HepG2 (cell line): ENCODE results near the gene PDZRN4. TPM values are rescaled to one million over a fixed set of nuclear protein-coding genes. Genes with fewer than 3 reads are reported as not detected.

Source experiments
- ATAC-seq: fragments of 200-7000 bp; cut with Tn5 transposase; 3 replicates; pipeline ENCODE4 v1.9.1; 2020; ENCODE audit warnings: mild to moderate bottlenecking, moderate library complexity
- BruUV-seq: library from RNA; stranded (reverse); fragments of 400-500 nt; replicated peaks from 2 replicates; lab custom pipeline; 2021; lab: Mats Ljungman, UMichigan
- CTCF ChIA-PET: fragments of 300-600 bp; formaldehyde crosslinking; extraction: SDS; loops from one replicate; lab custom pipeline; 2021; ENCODE audit warnings: low total read pairs, inconsistent platforms, low intra/inter-chr PET ratio; lab: Yijun Ruan, JAX
- POLR2A ChIA-PET: fragments of 350-600 bp; sonication (Branson Sonifier 250); formaldehyde crosslinking; loops from one replicate; lab custom pipeline; 2020; ENCODE audit warnings: antibody characterized with exemption, inconsistent platforms; lab: Yijun Ruan, JAX
- DNase-seq: peaks from one replicate; pipeline ENCODE4 v3.0.0-alpha.2; 2015; ENCODE audit warnings: low spot score
- FAIRE-seq: peaks from 3 replicates; lab custom pipeline; 2011; peaks lifted over from hg19 to GRCh38; lab: Jason Lieb, UNC
- H2AFZ ChIP-seq: one replicate; pipeline ENCODE4 v1.6.1; 2011; ENCODE audit warnings: low read length, inconsistent platforms
- H3K27ac ChIP-seq: fragments of 300-600 bp; 3 replicates; pipeline ENCODE4 v1.8.0; 2011; ENCODE audit warnings: mixed run types, mild to moderate bottlenecking, mixed read lengths, low read length, inconsistent platforms; ENCODE audit not compliant: insufficient read depth; ENCODE audit errors: extremely low read length
- H3K27me3 ChIP-seq, 2 experiments: fragments of 200-600 bp in 1 of 2; 2 replicates in 1 of 2; 3 replicates in 1 of 2; pipeline versions ENCODE4 v1.6.0 to v1.8.0; 2011; ENCODE audit warnings: low read length in 2 of 2, mild to moderate bottlenecking in 2 of 2, moderate library complexity in 2 of 2, inconsistent platforms in 1 of 2; ENCODE audit not compliant: insufficient read depth in 2 of 2, control insufficient read depth in 1 of 2
- H3K36me3 ChIP-seq, 2 experiments: fragments of 200-600 bp in 1 of 2; replicated peaks in 1 of 2; 2 replicates in 1 of 2; 3 replicates in 1 of 2; pipeline versions ENCODE4 v1.5.1 to v1.8.0; 2011; ENCODE audit warnings: low read length in 2 of 2, inconsistent platforms in 1 of 2; ENCODE audit not compliant: insufficient read depth in 2 of 2, control insufficient read depth in 1 of 2
- H3K4me1 ChIP-seq: 2 replicates; pipeline ENCODE4 v1.5.1; 2012; ENCODE audit warnings: low read length, inconsistent platforms; ENCODE audit not compliant: insufficient read depth
- H3K4me2 ChIP-seq: 2 replicates; pipeline ENCODE4 v1.6.0; 2011; ENCODE audit warnings: low read depth, low read length, inconsistent platforms
- H3K4me3 ChIP-seq, 3 experiments: fragments of 200-600 bp in 1 of 3; sonication (generic), shearing (Covaris generic) in 1 of 3; replicated peaks in 1 of 3; 2 replicates each; pipeline ENCODE4 v1.5.1; 2011 to 2016; ENCODE audit warnings: low read length in 3 of 3, inconsistent platforms in 2 of 3, low read depth in 2 of 3, mild to moderate bottlenecking in 2 of 3, control low read depth in 1 of 3, mixed read lengths in 1 of 3; ENCODE audit not compliant: insufficient read depth in 1 of 3
- H3K79me2 ChIP-seq: one replicate; pipeline ENCODE4 v1.6.1; 2011; ENCODE audit warnings: low read length, inconsistent platforms; ENCODE audit not compliant: insufficient read depth
- H3K9ac ChIP-seq: 2 replicates; pipeline ENCODE4 v1.6.0; 2011; ENCODE audit warnings: mild to moderate bottlenecking, low read depth, low read length, inconsistent platforms; ENCODE audit not compliant: insufficient read depth
- H3K9me3 ChIP-seq: 2 replicates; pipeline ENCODE4 v1.5.1; 2012; ENCODE audit warnings: mild to moderate bottlenecking, low read length
- H4K20me1 ChIP-seq: 2 replicates; pipeline ENCODE4 v1.6.0; 2011; ENCODE audit warnings: inconsistent platforms, mild to moderate bottlenecking, low read length, moderate library complexity; ENCODE audit not compliant: insufficient read depth
- BRCA1 ChIP-seq: sonication (generic); formaldehyde crosslinking; IDR thresholded peaks from 2 replicates; pipeline ENCODE4 v1.4.0; 2020; ENCODE audit warnings: missing genetic modification reagents
- EHMT2 ChIP-seq: fragments of 200-600 bp; sonication (generic); IDR thresholded peaks from 2 replicates; pipeline ENCODE4 v1.7.0; 2017; ENCODE audit warnings: antibody characterized with exemption, low read depth, low read length, borderline replicate concordance
- FIP1L1 ChIP-seq: fragments of 200-400 bp; formaldehyde crosslinking; IDR thresholded peaks from 2 replicates; pipeline ENCODE4 v1.6.1; 2018; ENCODE audit warnings: low read depth, mild to moderate bottlenecking, low read length, moderate library complexity, borderline replicate concordance; ENCODE audit not compliant: insufficient read depth
- POLR2AphosphoS5 ChIP-seq: IDR thresholded peaks from 2 replicates; pipeline ENCODE4 v1.6.1; 2012; ENCODE audit warnings: low read depth, low read length
- STAG1 ChIP-seq: sonication (generic); formaldehyde crosslinking; IDR thresholded peaks from 2 replicates; pipeline ENCODE4 v1.4.0; 2020; ENCODE audit warnings: missing genetic modification reagents
- TBP ChIP-seq: sonication (generic); formaldehyde crosslinking; IDR thresholded peaks from 2 replicates; pipeline ENCODE4 v1.5.0; 2020; ENCODE audit warnings: missing genetic modification reagents
- TFE3 ChIP-seq: IDR thresholded peaks from 2 replicates; pipeline ENCODE4 v1.6.1; 2016
- TMF1 ChIP-seq: sonication (generic); formaldehyde crosslinking; IDR thresholded peaks from 2 replicates; pipeline ENCODE4 v1.8.1; 2022; ENCODE audit warnings: low read depth, missing genetic modification reagents
- USF2 ChIP-seq, 2 experiments: sonication (generic) in 1 of 2; formaldehyde crosslinking in 1 of 2; IDR thresholded peaks; 2 replicates each; pipeline versions ENCODE4 v1.5.1 to v1.6.1; 2011 to 2020; ENCODE audit warnings: borderline replicate concordance in 1 of 2, low read depth in 1 of 2, low read length in 1 of 2, mild to moderate bottlenecking in 1 of 2, missing genetic modification reagents in 1 of 2, moderate library complexity in 1 of 2
- ZNF160 ChIP-seq: sonication (generic); formaldehyde crosslinking; IDR thresholded peaks from 2 replicates; pipeline ENCODE4 v1.8.0; 2022; ENCODE audit warnings: mild to moderate bottlenecking, inconsistent platforms, missing genetic modification reagents
- ZNF317 ChIP-seq: sonication (generic); formaldehyde crosslinking; IDR thresholded peaks from 2 replicates; pipeline ENCODE4 v1.5.0; 2020; ENCODE audit warnings: mild to moderate bottlenecking, missing genetic modification reagents
- WGBS: methylation state at CpG from one replicate; pipeline ENCODE4 v1.1.6; 2017; ENCODE audit warnings: low lambda C conversion rate; 5-methylcytosine and 5-hydroxymethylcytosine counted together
- in situ Hi-C: cut with HindIII; loops from 2 replicates; pipeline ENCODE4 v1.10.0; 2017; ENCODE audit warnings: low pct_unique_long_range_greater_than_20kb; ENCODE audit not compliant: extremely low pct_ligation_motif_present
- intact Hi-C: fragments of 100-400 bp; cut with micrococcal nuclease; formaldehyde crosslinking; loops from one replicate; pipeline ENCODE4 v1.10.0; 2022; ENCODE audit not compliant: unreplicated experiment
- polyA plus RNA-seq, 8 experiments: library from polyadenylated mRNA; depleted of rRNA in 3 of 8; stranded (reverse) in 7 of 8; unstranded in 1 of 8; fragments of >200 nt; fragmentation: Illumina TruSeq in 4 of 8; extraction: Trizol in 4 of 8; gene quantifications; 2 replicates each; pipeline versions ENCODE4 v1.2.1 to v1.2.3, GENCODE V29; 2011 to 2016; ENCODE audit warnings: low read depth in 4 of 8, missing spikeins in 1 of 8, mixed read lengths in 1 of 8; ENCODE audit not compliant: insufficient read depth in 1 of 8
- total RNA-seq, 5 experiments: library from RNA; depleted of rRNA; stranded (reverse); fragments of >200 nt; fragmentation: Illumina TruSeq; extraction: Trizol; gene quantifications; 2 replicates each; pipeline ENCODE4 v1.2.3, GENCODE V29; 2016; ENCODE audit warnings: low read depth in 1 of 5

The PDZRN4 gene
- total and polyA plus RNA-seq, 2 of the 13 experiments (the other 11 are each of a cell fraction or from before 2014, with no cell fraction given): not detected

DNA sequence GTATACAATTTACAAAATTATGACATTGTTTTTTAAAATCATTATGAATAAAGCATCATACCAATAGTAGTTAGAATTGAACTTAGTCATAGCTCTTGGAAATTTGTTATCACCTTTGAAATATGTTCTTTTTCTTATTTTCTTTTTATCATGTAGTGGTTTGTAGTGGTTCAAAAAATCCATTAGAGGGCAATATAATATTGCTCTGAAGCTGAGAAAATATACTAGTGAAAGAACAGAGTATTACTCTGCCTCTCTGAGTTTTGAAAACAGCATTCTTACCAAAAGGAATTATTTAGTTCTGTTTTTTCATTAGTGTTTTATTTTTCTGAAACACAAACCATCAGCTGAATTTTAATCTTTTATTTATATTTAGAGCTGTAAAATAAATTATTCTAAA, 76.2 kb downstream of the PDZRN4 start:
- Histone ChIP-seq H3K36me3 (no peaks in the 10 kb centered on the region), H3K4me1 (no peaks in the 10 kb centered on the region), H4K20me1 (no peaks in the 10 kb centered on the region), H3K4me2 (no peak overlapping the region), H3K9ac (no peak overlapping the region), H3K27ac (no peak overlapping the region), H3K27me3 (no peaks in the 10 kb centered on the region), H3K4me3 (no peak overlapping the region), H2AFZ (no peak overlapping the region)
- intact Hi-C loops: loop anchor here (1.0 to 5.0 kb wide), 2 partner anchors 760 to 1108 kb away; no protein-coding TSS in a partner anchor
- in situ Hi-C loops: no loop called here
- no peak for FAIRE-seq
- CTCF ChIA-PET: no interaction called here
- no peak for ATAC-seq
- no TSS peak for BruUV-seq
- TF ChIP-seq STAG1 (CRISPR knock-in tag): peak; percentile 44
- no peak for TF ChIP-seq ZNF160 (CRISPR knock-in tag)
- TF ChIP-seq EHMT2: no peak
- TF ChIP-seq, all 625 proteins: peak for 1
- no peaks in the 10 kb centered on the region for H3K79me2 ChIP-seq
- POLR2A ChIA-PET: no interaction called here
- H3K9me3 ChIP-seq: no peaks in the 10 kb centered on the region
- DNase-seq: peak; percentile 3

DNA sequence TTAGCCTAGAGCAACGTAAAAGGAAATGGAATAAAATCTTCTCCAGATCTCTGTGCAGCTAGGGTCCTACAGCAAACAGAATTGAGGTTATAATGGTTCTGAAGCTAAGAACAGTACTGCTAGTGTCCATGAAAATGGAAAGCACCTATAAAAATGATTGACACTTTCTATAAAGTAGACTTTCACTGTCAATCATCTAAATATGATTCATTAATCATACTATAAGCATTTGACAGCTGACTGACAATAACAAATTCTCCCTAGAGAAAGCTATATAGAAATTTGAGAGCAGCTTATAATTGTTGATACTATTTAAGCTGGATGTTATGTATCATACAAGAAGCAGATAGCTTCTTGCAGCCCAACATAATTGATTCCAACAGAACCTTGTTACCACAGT, 80.9 kb downstream of the PDZRN4 start:
- WGBS: 0% methylated on average over 1 of the region's 1 CpG
- no peak overlapping the region for H3K9ac ChIP-seq
- no peaks in the 10 kb centered on the region for H3K27me3 ChIP-seq
- no peaks in the 10 kb centered on the region for H4K20me1 ChIP-seq
- ATAC-seq (no peak), FAIRE-seq (no peak), DNase-seq (no peak)
- H2AFZ ChIP-seq: no peak overlapping the region
- H3K4me3 ChIP-seq: no peak overlapping the region
- no TSS peak for BruUV-seq
- no peak overlapping the region for H3K4me2 ChIP-seq
- ChIA-PET CTCF (no interaction called here), POLR2A (no interaction called here)
- intact Hi-C loops (no loop called here), in situ Hi-C loops (no loop called here)
- H3K4me1 ChIP-seq: no peaks in the 10 kb centered on the region
- H3K9me3 ChIP-seq: no peaks in the 10 kb centered on the region
- no peak overlapping the region for H3K27ac ChIP-seq
- no peaks in the 10 kb centered on the region for H3K36me3 ChIP-seq
- H3K79me2 ChIP-seq: no peaks in the 10 kb centered on the region
- TF ChIP-seq USF2 (IDR thresholded peaks at IDR 0.05; ENCODE audit: low read depth, low read length) (no peak), USF2 (CRISPR knock-in tag; IDR thresholded peaks at IDR 0.05; ENCODE audit: borderline replicate concordance) (no peak), BRCA1 (CRISPR knock-in tag) (no peak), TMF1 (CRISPR knock-in tag) (no peak), TBP (CRISPR knock-in tag) (no peak), FIP1L1 (no peak), TFE3 (CRISPR knock-in tag) (no peak), POLR2AphosphoS5 (no peak), ZNF317 (CRISPR knock-in tag) (no peak)
